Hepatocyte (in vitro differentiated cells): ENCODE measurements around the gene PHKB. TPM values are rescaled to one million over a fixed set of nuclear protein-coding genes. Genes with fewer than 3 reads are reported as not detected.

Source experiments
- DNase-seq: peaks from one replicate; pipeline ENCODE4 v3.0.0-alpha.2; 2016; ENCODE audit warnings: low spot score
- H2AFZ ChIP-seq: fragments of 200-600 bp; sonication (generic); 2 replicates; pipeline ENCODE4 v1.6.0; 2016; ENCODE audit warnings: antibody characterized with exemption, mild to moderate bottlenecking
- H3K27ac ChIP-seq: fragments of 200-600 bp; sonication (generic); 2 replicates; pipeline ENCODE4 v1.5.1; 2016; ENCODE audit warnings: mild to moderate bottlenecking
- H3K27me3 ChIP-seq: fragments of 200-600 bp; sonication (generic); 2 replicates; pipeline ENCODE4 v1.6.1; 2016
- H3K36me3 ChIP-seq: fragments of 200-600 bp; sonication (generic); replicated peaks from 2 replicates; pipeline ENCODE4 v1.5.1; 2016; ENCODE audit warnings: low read depth; ENCODE audit not compliant: insufficient read depth
- H3K4me1 ChIP-seq: fragments of 200-600 bp; sonication (generic); 2 replicates; pipeline ENCODE4 v1.5.1; 2016; ENCODE audit warnings: mild to moderate bottlenecking, moderate library complexity; ENCODE audit not compliant: insufficient read depth
- H3K4me2 ChIP-seq: fragments of 200-600 bp; sonication (generic); 2 replicates; pipeline ENCODE4 v1.6.0; 2016
- H3K4me3 ChIP-seq: fragments of 200-600 bp; sonication (generic); 2 replicates; pipeline ENCODE4 v1.5.1; 2016; ENCODE audit warnings: mild to moderate bottlenecking
- H3K79me2 ChIP-seq: fragments of 200-600 bp; sonication (generic); 2 replicates; pipeline ENCODE4 v1.6.0; 2017; ENCODE audit warnings: mild to moderate bottlenecking
- H3K9me2 ChIP-seq: fragments of 200-600 bp; sonication (generic); replicated peaks from 2 replicates; pipeline ENCODE4 v1.6.0; 2017; ENCODE audit warnings: mild to moderate bottlenecking; ENCODE audit not compliant: insufficient read depth
- H3K9me3 ChIP-seq: fragments of 200-600 bp; sonication (generic); 2 replicates; pipeline ENCODE4 v1.5.1; 2016; ENCODE audit warnings: low read depth, mild to moderate bottlenecking
- H4K20me1 ChIP-seq: fragments of 200-600 bp; sonication (generic); 2 replicates; pipeline ENCODE4 v1.6.0; 2016; ENCODE audit warnings: mild to moderate bottlenecking; ENCODE audit not compliant: insufficient read depth, poor library complexity, severe bottlenecking
- CTCF ChIP-seq: fragments of 200-600 bp; sonication (generic); IDR thresholded peaks from 2 replicates; pipeline ENCODE4 v1.5.1; 2016; ENCODE audit warnings: antibody characterized with exemption, mild to moderate bottlenecking; ENCODE audit not compliant: poor library complexity
- EZH2 ChIP-seq: fragments of 200-600 bp; sonication (generic); IDR thresholded peaks from 2 replicates; pipeline ENCODE4 v1.6.1; 2016; ENCODE audit warnings: antibody characterized with exemption, mild to moderate bottlenecking, borderline replicate concordance
- EZH2phosphoT487 ChIP-seq: fragments of 200-600 bp; sonication (generic); IDR thresholded peaks from one replicate; pipeline ENCODE4 v1.6.1; 2018; ENCODE audit warnings: antibody characterized with exemption, mild to moderate bottlenecking, low read depth, moderate library complexity; ENCODE audit not compliant: unreplicated experiment, severe bottlenecking
- WGBS: methylation state at CpG from one replicate; pipeline ENCODE4 v1.1.6; 2016; ENCODE audit warnings: low lambda C conversion rate; ENCODE audit errors: missing lambda C conversion rate; 5-methylcytosine and 5-hydroxymethylcytosine counted together
- polyA plus RNA-seq: library from polyadenylated mRNA; unstranded; fragments of >200 nt; fragmentation: Nextera tagmentation; extraction: Ambion mirVana; gene quantifications from 2 replicates; pipeline ENCODE4 v1.2.1, GENCODE V29; 2016
- total RNA-seq: library from RNA; depleted of rRNA; stranded (reverse); fragments of >200 nt; gene quantifications from 2 replicates; pipeline ENCODE4 v1.2.3, GENCODE V29; 2014

The PHKB gene
- total and polyA plus RNA-seq, 2 experiments from 2014 or later: 28.7 to 71.7 TPM

- no peak overlapping the region for H2AFZ ChIP-seq
- H3K27ac ChIP-seq: no peak overlapping the region
- H3K36me3 ChIP-seq: no peaks in the 10 kb centered on the region
- no peaks in the 10 kb centered on the region for H3K27me3 ChIP-seq
- 94% methylated on average over 2 of the region's 2 CpGs for WGBS
- H4K20me1 ChIP-seq: no peaks in the 10 kb centered on the region
- no peaks in the 10 kb centered on the region for H3K79me2 ChIP-seq
- H3K9me3 ChIP-seq: no peaks in the 10 kb centered on the region
- no peaks in the 10 kb centered on the region for H3K9me2 ChIP-seq
- H3K4me3 ChIP-seq: no peak overlapping the region
- no peak for TF ChIP-seq EZH2phosphoT487
- no peak for TF ChIP-seq EZH2
- no peak for TF ChIP-seq CTCF
- no peak for DNase-seq
- no peaks in the 10 kb centered on the region for H3K4me1 ChIP-seq
- no peak overlapping the region for H3K4me2 ChIP-seq
Measured at GRCh38 chr16:47687694-47688093, 226.6 kb downstream of the PHKB start.

DNA sequence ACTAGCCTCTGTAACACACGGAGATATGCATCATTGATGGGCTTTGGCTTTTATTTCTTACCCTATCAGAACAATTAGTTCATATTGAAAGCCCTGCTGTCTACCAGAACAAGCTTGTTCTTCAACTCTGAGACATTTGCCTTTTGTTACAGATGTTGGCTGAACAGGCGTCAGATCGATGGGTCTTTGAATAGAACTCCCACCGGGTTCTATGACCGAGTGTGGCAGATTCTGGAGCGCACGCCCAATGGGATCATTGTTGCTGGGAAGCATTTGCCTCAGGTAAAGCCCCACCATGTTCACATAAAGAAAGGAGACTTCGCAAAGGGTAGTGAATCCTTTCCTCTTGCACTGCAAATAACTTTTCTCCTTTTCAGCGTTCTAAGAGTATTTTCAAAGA is 232.1 kb downstream of the PHKB start:
- H2AFZ ChIP-seq: no peak overlapping the region
- no peaks in the 10 kb centered on the region for H4K20me1 ChIP-seq
- H3K27ac ChIP-seq: no peak overlapping the region
- H3K9me2 ChIP-seq: no peaks in the 10 kb centered on the region
- no peaks in the 10 kb centered on the region for H3K4me1 ChIP-seq
- H3K27me3 ChIP-seq: no peaks in the 10 kb centered on the region
- H3K9me3 ChIP-seq: no peaks in the 10 kb centered on the region
- no peaks in the 10 kb centered on the region for H3K36me3 ChIP-seq
- WGBS: 95% methylated on average over 9 of the region's 9 CpGs
- H3K4me3 ChIP-seq: no peak overlapping the region
- H3K4me2 ChIP-seq: no peak overlapping the region
- TF ChIP-seq EZH2: no peak
- TF ChIP-seq EZH2phosphoT487: no peak
- TF ChIP-seq CTCF: no peak
- no peak for DNase-seq
- no peaks in the 10 kb centered on the region for H3K79me2 ChIP-seq

DNA sequence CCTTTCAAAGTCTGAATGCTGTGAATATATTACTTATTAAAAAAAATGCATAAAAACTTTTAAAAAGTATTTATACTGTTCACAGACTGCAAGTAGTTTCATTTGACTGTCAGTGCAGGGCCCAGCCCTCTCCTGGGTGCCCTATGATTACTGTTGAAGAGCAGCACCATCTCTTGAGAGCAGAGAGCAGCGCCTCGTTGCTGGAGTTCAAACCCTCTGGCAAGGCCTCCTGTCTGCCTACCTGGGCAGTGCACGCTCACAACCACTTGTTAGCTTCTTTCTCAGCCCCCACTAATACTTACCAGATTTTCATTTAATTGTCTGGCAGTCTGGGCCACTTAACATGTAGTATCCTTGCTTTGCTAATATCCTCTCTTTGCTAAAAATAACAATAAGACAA is 233.4 kb downstream of the PHKB start:
- Histone ChIP-seq H3K4me2 (no peak overlapping the region), H4K20me1 (no peaks in the 10 kb centered on the region), H2AFZ (no peak overlapping the region), H3K4me1 (no peaks in the 10 kb centered on the region), H3K4me3 (no peak overlapping the region), H3K79me2 (no peaks in the 10 kb centered on the region), H3K36me3 (no peaks in the 10 kb centered on the region), H3K27ac (no peak overlapping the region), H3K9me2 (no peaks in the 10 kb centered on the region), H3K9me3 (no peaks in the 10 kb centered on the region), H3K27me3 (no peaks in the 10 kb centered on the region)
- no peak for DNase-seq
- TF ChIP-seq CTCF: no peak
- no peak for TF ChIP-seq EZH2phosphoT487
- no peak for TF ChIP-seq EZH2
- WGBS: 85% methylated on average over 3 of the region's 3 CpGs

- Histone ChIP-seq H4K20me1 (no peaks in the 10 kb centered on the region), H3K9me3 (no peaks in the 10 kb centered on the region), H3K36me3 (no peaks in the 10 kb centered on the region), H3K9me2 (no peaks in the 10 kb centered on the region), H2AFZ (no peak overlapping the region), H3K4me3 (no peak overlapping the region), H3K4me1 (no peaks in the 10 kb centered on the region), H3K4me2 (no peak overlapping the region), H3K27ac (no peak overlapping the region), H3K27me3 (no peaks in the 10 kb centered on the region), H3K79me2 (no peaks in the 10 kb centered on the region)
- no peak for TF ChIP-seq CTCF
- no peak for TF ChIP-seq EZH2phosphoT487
- TF ChIP-seq EZH2: no peak
- no peak for DNase-seq
- WGBS: 97% methylated on average over 4 of the region's 4 CpGs
Measured at GRCh38 chr16:47695756-47696155, 234.6 kb downstream of the PHKB start.
